GM18870 (cell line): ENCODE data around the gene TSPAN5.

Experiments used
- ATAC-seq: cut with Tn5 transposase; IDR thresholded peaks from one replicate; pipeline ENCODE4 v1.9.1; 2021; ENCODE audit warnings: moderate library complexity; ENCODE audit not compliant: unreplicated experiment

TSPAN5 gene

DNA sequence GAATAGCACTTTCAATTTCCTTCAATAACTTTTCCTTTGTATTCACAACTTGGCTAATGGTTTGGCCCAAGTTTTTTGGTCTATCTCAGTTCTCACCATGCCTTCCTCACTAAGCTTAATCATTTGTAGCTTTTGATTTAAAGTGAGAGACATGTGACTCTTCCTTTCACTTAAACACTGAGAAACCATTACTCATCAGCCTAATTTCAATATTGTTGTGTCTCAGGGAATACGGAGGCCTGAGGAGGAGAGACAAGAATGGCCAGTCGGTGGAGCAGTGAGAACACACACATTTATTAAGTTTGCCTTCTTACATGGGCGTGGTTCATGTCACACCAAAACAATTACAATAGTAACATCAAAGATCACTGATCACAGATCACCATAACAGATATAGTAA lies 56.7 kb downstream of the TSPAN5 start:
- peak; percentile 88 for ATAC-seq

DNA sequence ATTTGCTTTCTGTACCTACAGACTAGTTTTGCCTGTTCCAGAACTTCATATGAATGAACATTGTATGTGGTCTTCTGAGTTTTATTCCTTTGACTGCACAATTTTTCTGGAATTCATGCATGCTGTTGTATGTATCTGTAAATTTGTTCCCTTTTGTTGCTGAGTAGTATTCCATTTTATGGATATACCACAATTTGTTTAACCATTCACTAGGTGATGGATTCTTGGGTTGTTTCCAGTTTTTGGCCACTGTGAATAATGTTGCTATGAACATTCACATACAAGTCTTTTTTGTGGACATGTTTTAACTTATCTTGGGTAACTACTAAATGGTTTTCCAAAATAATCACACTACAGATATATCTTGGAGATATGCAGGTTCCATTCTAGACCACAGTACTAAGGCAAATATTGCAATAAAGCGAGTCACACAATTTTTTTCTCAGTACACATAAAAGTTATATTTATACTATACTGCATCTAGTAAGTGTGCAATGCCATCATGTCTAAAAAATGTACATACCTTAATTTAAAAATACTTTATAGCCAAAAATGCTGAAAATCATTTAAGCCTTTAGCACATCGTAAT lies 58.7 kb downstream of the TSPAN5 start:
- no peak for ATAC-seq

GRCh38 chr4:98586962-98587354 lies 71.5 kb downstream of the TSPAN5 start:
- no peak for ATAC-seq

DNA sequence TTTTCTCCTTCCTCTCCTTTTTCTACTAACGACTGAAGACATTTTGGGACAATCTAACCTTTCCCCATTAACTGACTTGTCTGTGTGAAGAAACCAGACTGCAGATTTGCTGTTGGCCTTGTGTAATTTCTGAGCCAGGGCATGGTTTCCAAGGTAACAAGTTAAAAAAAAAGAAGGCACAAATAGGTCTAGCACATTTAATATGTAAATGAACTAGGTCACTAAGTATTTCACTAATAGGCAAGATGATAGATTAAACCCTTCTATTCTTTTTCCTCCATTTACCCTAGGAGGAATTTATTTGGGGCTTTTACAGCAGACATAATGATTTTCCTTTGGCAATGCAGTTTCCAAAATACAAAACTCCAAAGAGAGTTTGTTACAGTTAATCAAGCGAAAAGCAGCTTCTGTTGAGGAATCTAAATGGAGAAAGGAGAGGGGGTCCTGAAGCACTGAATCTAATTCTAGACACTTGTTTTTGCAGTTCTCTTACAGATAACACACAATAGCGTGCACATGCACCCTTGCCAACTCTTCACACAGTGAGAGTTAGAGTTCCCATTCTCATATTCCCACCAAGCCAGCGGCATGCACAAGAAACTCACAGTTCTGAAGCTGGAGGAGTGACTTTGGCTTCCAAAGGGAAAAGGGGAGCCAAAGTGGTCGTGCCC lies 72.0 kb downstream of the TSPAN5 start:
- no peak for ATAC-seq

DNA sequence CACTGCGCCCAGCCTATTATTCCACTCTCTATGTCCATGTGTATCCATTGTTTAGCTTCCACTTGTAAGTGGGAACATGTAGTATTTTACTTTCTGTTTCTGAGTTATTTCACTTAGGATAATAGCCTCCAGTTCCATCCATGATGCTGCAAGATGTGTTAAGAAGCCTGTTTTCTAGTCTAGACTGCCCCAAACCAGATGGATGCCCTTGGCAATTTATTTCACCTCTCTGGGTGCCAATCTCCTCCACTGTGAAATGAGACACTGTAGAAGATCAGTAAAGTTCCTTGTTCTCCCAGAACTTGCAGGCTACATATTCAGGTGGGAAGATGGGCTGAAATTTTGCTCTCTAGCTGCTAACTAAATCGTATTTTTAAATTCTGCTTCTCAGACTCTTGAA lies 72.8 kb downstream of the TSPAN5 start:
- ATAC-seq = no peak

- no peak for ATAC-seq
Observed at GRCh38 chr4:98584265-98584664, 74.1 kb downstream of the TSPAN5 start.

DNA sequence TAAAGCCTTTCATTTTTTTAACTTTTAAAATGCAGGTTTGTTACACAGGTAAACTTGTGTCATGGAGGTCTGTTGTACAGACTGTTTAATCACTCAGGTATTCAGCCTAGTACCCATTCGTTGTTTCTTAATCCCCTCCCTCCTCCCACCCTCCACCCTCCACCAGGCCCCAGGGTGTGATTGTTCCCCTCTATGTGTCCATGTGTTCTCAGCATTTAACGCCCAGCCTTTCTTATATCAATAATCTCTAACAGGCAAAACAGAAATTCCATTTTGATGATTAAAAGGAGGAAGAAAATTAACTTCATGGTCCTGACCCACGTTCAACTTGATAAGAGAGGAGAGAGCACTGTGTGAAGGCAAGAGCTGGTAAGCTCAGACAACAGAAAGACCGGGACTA lies 75.1 kb downstream of the TSPAN5 start:
- no peak for ATAC-seq

GRCh38 chr4:98581126-98581525 lies 77.3 kb downstream of the TSPAN5 start:
- no peak for ATAC-seq

DNA sequence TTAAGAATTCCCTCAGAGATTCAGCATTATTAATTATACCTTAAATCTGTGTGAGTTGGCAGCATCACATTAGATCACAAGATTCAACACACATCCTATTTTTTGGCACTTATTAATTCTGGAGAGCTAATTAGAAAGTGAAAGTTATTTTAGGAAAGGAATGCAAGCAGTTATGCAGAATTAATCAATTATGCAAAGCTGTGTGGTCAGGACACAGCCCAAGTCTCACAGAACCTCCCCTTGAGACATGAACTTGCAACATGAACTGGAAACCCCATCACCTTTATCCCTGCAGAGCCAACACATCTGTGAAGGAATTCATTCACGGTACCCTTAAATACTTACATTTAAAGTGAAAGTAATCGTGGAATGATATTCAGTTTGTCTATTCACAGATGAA lies 80.5 kb downstream of the TSPAN5 start:
- no peak for ATAC-seq

GRCh38 chr4:98574816-98575215 lies 83.6 kb downstream of the TSPAN5 start:
- no peak for ATAC-seq

DNA sequence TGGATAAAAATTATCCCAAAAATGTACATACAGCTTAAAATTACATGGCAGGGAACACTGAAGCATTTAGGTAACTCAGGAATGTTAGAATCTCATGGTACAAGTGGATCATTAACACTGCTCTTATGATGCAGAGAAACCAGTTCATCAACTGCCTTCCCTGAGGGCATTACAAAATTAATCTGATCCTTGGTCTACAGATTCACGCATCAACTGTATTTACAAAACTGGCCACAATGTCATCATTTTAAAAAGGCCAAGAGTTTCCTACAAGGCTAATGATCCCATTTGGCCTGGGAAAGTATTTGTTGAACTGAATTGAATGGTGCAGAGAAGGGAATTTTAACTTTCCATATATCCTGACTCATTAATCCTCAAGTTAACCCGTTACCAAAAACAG lies 84.6 kb downstream of the TSPAN5 start:
- ATAC-seq = no peak

DNA sequence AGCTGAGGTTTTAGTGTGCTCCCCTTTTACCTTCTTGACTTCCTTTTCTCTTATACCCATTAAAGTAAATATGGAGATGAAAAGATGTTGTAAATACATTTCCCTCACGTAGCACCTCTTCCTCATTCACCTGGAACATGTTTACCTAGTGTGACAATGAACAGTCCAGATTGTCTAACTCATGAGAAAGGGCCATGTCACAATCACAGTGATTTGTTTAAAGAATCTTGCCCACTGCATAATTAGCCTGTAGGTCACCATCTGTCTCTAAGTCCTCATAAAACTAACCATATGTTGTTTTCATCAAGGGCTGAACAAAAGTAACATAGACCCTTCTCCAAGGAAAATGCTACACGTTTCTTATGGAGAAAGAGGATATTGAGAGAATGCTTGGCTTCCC lies 85.7 kb downstream of the TSPAN5 start:
- no peak for ATAC-seq

DNA sequence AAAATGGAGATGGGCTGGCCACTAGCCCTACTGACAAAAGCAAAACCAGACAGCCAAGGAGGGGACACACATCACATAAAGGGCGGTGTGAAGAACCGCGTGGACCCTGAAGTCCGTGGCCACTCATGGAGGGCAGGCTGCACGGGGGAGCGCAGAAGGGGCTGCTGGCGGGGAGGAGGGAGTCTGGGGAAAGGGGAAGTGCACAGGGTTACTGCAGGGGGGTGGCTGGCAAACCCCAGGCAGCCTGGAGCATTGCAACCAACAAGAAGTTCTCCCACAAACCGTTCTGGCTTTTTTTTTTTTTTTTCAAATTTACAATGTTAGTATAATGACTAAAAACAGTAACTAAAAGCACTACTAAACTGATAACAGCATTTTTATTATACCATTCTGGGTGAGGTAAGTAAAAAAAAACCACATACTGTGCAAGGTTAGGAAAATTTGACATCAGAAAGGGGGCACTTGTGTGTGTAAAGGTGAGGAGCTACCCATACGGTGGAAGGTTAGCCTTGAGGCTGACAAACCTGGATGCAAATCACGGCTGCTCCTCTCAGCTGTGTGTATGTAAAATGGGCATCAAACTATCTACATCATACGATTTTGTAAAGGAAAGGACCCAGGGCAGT lies 87.1 kb downstream of the TSPAN5 start:
- ATAC-seq = no peak

GRCh38 chr4:98570151-98570797 lies 88.1 kb downstream of the TSPAN5 start:
- ATAC-seq = no peak

- no peak for ATAC-seq
Observed at GRCh38 chr4:98568941-98569663, 89.3 kb downstream of the TSPAN5 start.

DNA sequence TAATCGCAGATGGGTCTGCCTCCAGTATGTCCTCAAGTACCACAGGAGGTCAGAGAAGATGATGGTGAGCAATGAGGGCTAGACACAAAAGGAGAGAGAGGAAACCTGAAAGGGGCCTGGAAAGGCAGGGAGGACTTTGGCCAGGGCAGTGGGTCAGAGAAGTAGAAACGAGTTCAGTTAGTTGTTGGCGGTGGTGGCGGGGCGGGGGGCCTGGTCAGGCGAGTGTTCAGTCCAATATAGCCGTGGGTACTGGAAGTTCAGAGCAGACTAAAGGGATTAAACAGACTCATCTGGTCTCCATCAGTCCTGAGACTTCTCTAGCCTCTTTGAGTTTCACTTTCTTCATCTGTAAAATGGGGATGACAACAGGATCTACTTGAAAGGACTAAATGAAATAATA lies 90.8 kb downstream of the TSPAN5 start:
- no peak for ATAC-seq

DNA sequence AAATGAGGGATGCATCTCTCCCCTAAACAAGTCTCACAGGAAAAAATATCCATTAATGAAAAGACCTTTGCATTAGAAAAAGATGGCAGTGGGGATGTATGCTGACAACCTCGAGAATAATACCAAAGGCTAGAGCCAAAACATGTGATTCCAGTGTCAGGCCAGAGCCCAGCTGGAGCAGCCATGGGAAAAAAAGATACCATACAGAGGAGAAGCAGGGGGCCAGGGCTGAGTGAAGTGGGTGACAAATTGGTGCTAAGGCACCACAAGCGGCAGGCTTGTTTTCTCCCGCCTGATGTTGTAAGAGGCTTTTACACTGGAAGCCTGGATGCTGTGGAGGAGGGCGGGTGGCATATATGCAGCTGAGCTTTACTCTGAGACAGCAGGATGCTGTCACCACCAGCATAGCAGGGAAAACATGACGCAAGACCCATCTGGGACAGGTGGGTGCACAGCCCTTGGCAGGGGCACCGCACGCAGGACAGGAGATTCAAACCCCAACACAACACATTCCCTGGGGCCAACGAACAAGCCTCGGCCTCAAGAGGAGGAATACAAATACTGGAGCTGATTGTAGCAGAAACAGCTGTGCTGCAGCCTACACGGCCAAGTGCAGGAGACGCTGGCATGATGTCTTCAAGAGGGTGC lies 91.9 kb downstream of the TSPAN5 start:
- ATAC-seq = no peak

- ATAC-seq = no peak
Observed at GRCh38 chr4:98565681-98566301, 92.6 kb downstream of the TSPAN5 start.

GRCh38 chr4:98564852-98565251 lies 93.6 kb downstream of the TSPAN5 start:
- no peak for ATAC-seq

DNA sequence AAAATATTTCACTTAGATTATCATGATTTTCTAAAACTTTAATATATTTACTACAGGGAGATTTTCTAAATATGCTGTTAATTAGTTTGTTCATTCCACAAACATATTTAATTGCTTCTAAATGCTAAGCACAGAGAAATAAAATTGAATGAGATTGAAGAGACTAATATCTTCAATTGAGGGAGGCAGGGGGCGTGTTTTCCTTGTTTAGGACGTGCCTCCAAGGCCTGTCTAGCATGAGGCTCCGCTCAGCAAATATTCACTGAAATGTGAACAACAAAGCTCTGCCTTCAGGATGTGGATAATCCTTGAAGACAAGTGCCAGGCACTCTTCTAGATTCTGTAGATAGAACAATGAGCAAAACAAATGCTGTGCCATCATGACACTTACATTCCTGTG lies 98.1 kb downstream of the TSPAN5 start:
- ATAC-seq = no peak
